IMR-90 (cell line): Measurements from ENCODE around the gene VMO1.

ENCODE experiments used
- BHLHE40 ChIP-seq: fragments of 150-350 bp; IDR thresholded peaks from 2 replicates; pipeline ENCODE4 v1.6.1; 2016; ENCODE audit warnings: mild to moderate bottlenecking, low read depth, low read length
- CEBPB ChIP-seq: IDR thresholded peaks from 2 replicates; pipeline ENCODE4 v1.6.1; 2012; ENCODE audit warnings: low read depth, low read length, improper control_type of control experiment
- CTCF ChIP-seq: conservative IDR thresholded peaks from 2 replicates; pipeline ENCODE4 v1.5.1; 2012; ENCODE audit warnings: mild to moderate bottlenecking, low read depth, low read length, improper control_type of control experiment
- FOS ChIP-seq: fragments of 150-350 bp; IDR thresholded peaks from 2 replicates; pipeline ENCODE4 v1.6.1; 2016; ENCODE audit warnings: low read depth, low read length
- MAFK ChIP-seq: IDR thresholded peaks from 2 replicates; pipeline ENCODE4 v1.6.1; 2012; ENCODE audit warnings: low read depth, low read length, improper control_type of control experiment
- MAZ ChIP-seq: IDR thresholded peaks from 2 replicates; pipeline ENCODE4 v1.6.1; 2012; ENCODE audit warnings: low read depth, mild to moderate bottlenecking, low read length, improper control_type of control experiment, moderate library complexity, borderline replicate concordance
- POLR2A ChIP-seq: IDR thresholded peaks from 2 replicates; pipeline ENCODE4 v1.6.1; 2012; ENCODE audit warnings: mild to moderate bottlenecking, low read depth, low read length
- RAD21 ChIP-seq: IDR thresholded peaks from 2 replicates; pipeline ENCODE4 v1.6.1; 2012; ENCODE audit warnings: low read length, improper control_type of control experiment
- RCOR1 ChIP-seq: IDR thresholded peaks from 2 replicates; pipeline ENCODE4 v1.6.1; 2012; ENCODE audit warnings: mild to moderate bottlenecking, low read length, improper control_type of control experiment; ENCODE audit not compliant: insufficient replicate concordance
- RFX5 ChIP-seq: IDR thresholded peaks from 2 replicates; pipeline ENCODE4 v1.8.0; 2012; ENCODE audit warnings: low read depth, mild to moderate bottlenecking, low read length, moderate library complexity
- SMC3 ChIP-seq: fragments of 150-350 bp; IDR thresholded peaks from 2 replicates; pipeline ENCODE4 v1.6.1; 2016; ENCODE audit warnings: low read depth, mild to moderate bottlenecking, antibody characterized with exemption, low read length, moderate library complexity
- USF2 ChIP-seq: fragments of 150-350 bp; IDR thresholded peaks from 2 replicates; pipeline ENCODE4 v1.6.1; 2017; ENCODE audit warnings: mild to moderate bottlenecking, antibody characterized with exemption, low read length, low read depth

- TF ChIP-seq CTCF, result no peak; the same call in 1 of the 2 replicates
- no peak for TF ChIP-seq POLR2A
- TF ChIP-seq BHLHE40, result no peak
- TF ChIP-seq RAD21, result no peak
- no peak for TF ChIP-seq FOS
- TF ChIP-seq CEBPB, result no peak
- no peak for TF ChIP-seq RCOR1
- TF ChIP-seq MAFK, result no peak
- TF ChIP-seq SMC3, result no peak
- no peak for TF ChIP-seq USF2
- no peak for TF ChIP-seq MAZ
- TF ChIP-seq RFX5, result no peak
Observed at GRCh38 chr17:4788807-4789700, 2.9 kb upstream of the VMO1 start, which contains the start of gene GLTPD2.
